ENCODE measurements around the gene MTCL3.

The MTCL3 gene

DNA sequence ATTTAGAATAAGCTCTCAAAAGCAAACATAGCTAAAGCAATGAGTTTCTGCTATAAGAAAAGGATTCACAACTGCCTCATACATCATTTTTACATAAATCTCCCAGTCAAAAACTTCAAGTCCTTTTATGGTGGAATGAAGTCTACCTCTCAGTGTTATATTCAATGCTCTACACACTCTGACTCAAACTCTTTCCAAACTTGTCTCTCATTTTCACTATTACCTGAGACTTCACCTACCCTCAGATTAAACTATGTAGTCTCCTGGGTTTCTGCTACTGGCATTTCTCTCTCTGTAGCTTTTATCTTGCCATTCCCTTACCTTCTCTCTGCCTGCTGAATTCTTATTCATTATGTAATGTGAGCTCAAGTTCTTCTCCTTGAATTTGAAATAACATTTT lies 71.4 kb downstream of the MTCL3 start:
- Mint-ChIP-seq H3K27ac (no peak overlapping the region), H3K9me3 (no peaks in the 10 kb centered on the region), H3K4me3 (no peak overlapping the region), H3K4me1 (ENCODE audit: low read depth) (no peaks in the 10 kb centered on the region), H3K36me3 (ENCODE audit: low read depth) (no peaks in the 10 kb centered on the region), H3K27me3 (no peaks in the 10 kb centered on the region)
- Histone ChIP-seq H3K36me3 (ENCODE audit: insufficient read depth, low read length) (peaks cover 3% of the 10 kb centered on the region), H3K4me3 (ENCODE audit: low read length) (no peak overlapping the region), H3K27ac (ENCODE audit: low read depth in 1 of 2, low read length in 2 of 2) (no peak overlapping the region), H3K27me3 (ENCODE audit: control insufficient read depth in 1 of 2, insufficient read depth in 2 of 2, low read length in 2 of 2) (peaks cover 0 to 3% of the 10 kb centered on the region in 2 experiments), H3K9me3 (ENCODE audit: control insufficient read depth in 1 of 2, insufficient read depth in 1 of 2, low read length in 2 of 2) (no peaks in the 10 kb centered on the region), H3K4me1 (ENCODE audit: insufficient read depth, low read length) (no peaks in the 10 kb centered on the region)
- no peak for TF ChIP-seq CTCF (IDR thresholded peaks at IDR 0.05)
- DNase-seq: no peak
- ChIA-PET POLR2A (no interaction called here), CTCF (no interaction called here)
- no peak for ATAC-seq (ENCODE audit: poor library complexity)
- intact Hi-C loops (cut with DNase I, micrococcal nuclease): no loop called here

- DNase-seq (no peak), ATAC-seq (ENCODE audit: poor library complexity) (no peak)
- ChIA-PET POLR2A (no interaction called here), CTCF (no interaction called here)
- Histone ChIP-seq H3K4me1 (ENCODE audit: insufficient read depth, low read length) (no peaks in the 10 kb centered on the region), H3K36me3 (ENCODE audit: insufficient read depth, low read length) (peaks cover 3% of the 10 kb centered on the region), H3K9me3 (ENCODE audit: control insufficient read depth in 1 of 2, insufficient read depth in 1 of 2, low read length in 2 of 2) (no peaks in the 10 kb centered on the region), H3K4me3 (ENCODE audit: low read length) (no peak overlapping the region), H3K27ac (ENCODE audit: low read depth in 1 of 2, low read length in 2 of 2) (no peak overlapping the region), H3K27me3 (ENCODE audit: control insufficient read depth in 1 of 2, insufficient read depth in 2 of 2, low read length in 2 of 2) (peaks cover 0 to 3% of the 10 kb centered on the region in 2 experiments)
- TF ChIP-seq CTCF (IDR thresholded peaks at IDR 0.05): no peak
- intact Hi-C loops (cut with DNase I, micrococcal nuclease): no loop called here
- Mint-ChIP-seq H3K4me1 (ENCODE audit: low read depth) (no peaks in the 10 kb centered on the region), H3K27ac (no peak overlapping the region), H3K4me3 (no peak overlapping the region), H3K27me3 (peaks cover 5% of the 10 kb centered on the region), H3K9me3 (no peaks in the 10 kb centered on the region), H3K36me3 (ENCODE audit: low read depth) (no peaks in the 10 kb centered on the region)
Measured at GRCh38 chr6:127446356-127446755, 72.8 kb downstream of the MTCL3 start.

DNA sequence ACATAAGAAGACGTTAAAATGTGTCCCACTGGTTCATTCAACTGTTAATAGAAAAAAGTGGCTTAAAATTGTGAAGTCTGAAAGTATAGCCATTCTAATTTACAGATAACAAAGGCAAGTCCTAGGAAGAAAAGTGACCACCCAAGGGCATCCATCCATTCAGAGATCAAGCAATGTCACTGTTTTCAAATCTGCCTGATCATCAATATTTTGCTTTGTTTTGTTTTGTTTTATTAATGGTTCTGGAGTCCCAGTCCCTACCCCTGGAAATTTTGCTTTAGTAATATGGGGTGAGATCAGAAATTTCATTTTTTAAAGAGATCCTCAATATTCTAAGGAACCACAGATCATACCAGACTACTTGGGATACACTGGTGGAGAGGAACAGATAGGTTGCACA lies 77.3 kb downstream of the MTCL3 start:
- no peaks in the 10 kb centered on the region for H3K9me3 Mint-ChIP-seq
- H3K4me3 Mint-ChIP-seq: no peak overlapping the region
- Histone ChIP-seq H3K4me1 (ENCODE audit: insufficient read depth, low read length) (no peaks in the 10 kb centered on the region), H3K27me3 (ENCODE audit: control insufficient read depth in 1 of 2, insufficient read depth in 2 of 2, low read length in 2 of 2) (peaks cover 0 to 3% of the 10 kb centered on the region in 2 experiments), H3K36me3 (ENCODE audit: insufficient read depth, low read length) (no peaks in the 10 kb centered on the region), H3K27ac (ENCODE audit: low read depth in 1 of 2, low read length in 2 of 2) (no peak overlapping the region), H3K9me3 (ENCODE audit: control insufficient read depth in 1 of 2, insufficient read depth in 1 of 2, low read length in 2 of 2) (no peaks in the 10 kb centered on the region), H3K4me3 (ENCODE audit: low read length) (no peak overlapping the region)
- TF ChIP-seq CTCF (IDR thresholded peaks at IDR 0.05): no peak
- H3K27ac Mint-ChIP-seq: no peak overlapping the region
- ChIA-PET POLR2A (no interaction called here), CTCF (no interaction called here)
- H3K27me3 Mint-ChIP-seq: peaks cover 14% of the 10 kb centered on the region
- H3K36me3 Mint-ChIP-seq (ENCODE audit: low read depth): no peaks in the 10 kb centered on the region
- no peaks in the 10 kb centered on the region for H3K4me1 Mint-ChIP-seq (ENCODE audit: low read depth)
- DNase-seq: no peak
- intact Hi-C loops (cut with DNase I, micrococcal nuclease): no loop called here
- no peak for ATAC-seq (ENCODE audit: poor library complexity)

Measured in CD4-positive, alpha-beta T cell (primary cell).